NB4 (cell line): ENCODE data around the gene KSR2.

ENCODE experiments used
- DNase-seq: peaks from one replicate; pipeline ENCODE4 v3.0.0; 2010; ENCODE audit warnings: low read depth
- H3K4me3 ChIP-seq: one replicate; pipeline ENCODE4 v1.5.1; 2011; ENCODE audit warnings: mild to moderate bottlenecking, low read depth, low read length, moderate library complexity
- CTCF ChIP-seq: IDR thresholded peaks from one replicate; pipeline ENCODE4 v1.5.1; 2012; ENCODE audit warnings: low read depth, low read length
- MAX ChIP-seq: IDR thresholded peaks from 2 replicates; pipeline ENCODE4 v1.6.1; 2011; ENCODE audit warnings: low read depth, low read length
- MYC ChIP-seq: IDR thresholded peaks from 2 replicates; pipeline ENCODE4 v1.6.1; 2011; ENCODE audit warnings: low read depth, low read length
- POLR2A ChIP-seq: IDR thresholded peaks from 2 replicates; pipeline ENCODE4 v1.6.1; 2011; ENCODE audit warnings: mild to moderate bottlenecking; ENCODE audit not compliant: insufficient read length; ENCODE audit errors: extremely low read depth

KSR2 gene

GRCh38 chr12:117904051-117904450 lies 64.7 kb downstream of the KSR2 start:
- TF ChIP-seq POLR2A (no peak), CTCF (no peak), MYC (no peak), MAX (no peak)

GRCh38 chr12:117903110-117903840 lies 65.5 kb downstream of the KSR2 start:
- DNase-seq = no peak
- H3K4me3 ChIP-seq = no peak overlapping the region
- TF ChIP-seq MYC (no peak), CTCF (no peak), MAX (no peak), POLR2A (no peak)

More at GRCh38 chr12:117904051-117904450, 64.7 kb downstream of the KSR2 start:
- no peak for DNase-seq
- H3K4me3 ChIP-seq = no peak overlapping the region

DNA sequence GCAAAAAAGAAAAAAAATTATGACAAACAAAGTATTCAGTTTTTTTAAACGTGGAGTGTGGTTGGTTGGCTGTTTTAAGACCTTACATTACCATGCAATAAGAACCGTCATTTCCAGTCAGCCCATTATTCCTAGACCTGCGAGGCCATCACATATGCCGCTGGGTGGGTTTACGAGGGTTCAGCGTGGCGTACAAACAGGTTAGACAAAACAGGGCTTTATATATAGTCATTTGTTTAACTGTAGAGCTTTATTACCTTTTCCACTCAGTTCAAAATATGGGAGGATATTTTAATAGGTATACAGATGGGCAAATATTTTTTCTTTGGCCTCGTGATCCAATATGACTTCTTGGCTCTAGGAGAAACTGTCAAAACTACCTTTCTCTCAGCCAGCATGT lies 67.2 kb downstream of the KSR2 start:
- DNase-seq = no peak
- TF ChIP-seq MAX = no peak
- no peak for TF ChIP-seq POLR2A
- TF ChIP-seq CTCF = no peak
- no peak for TF ChIP-seq MYC
- H3K4me3 ChIP-seq = no peak overlapping the region

- H3K4me3 ChIP-seq = no peak overlapping the region
- TF ChIP-seq MYC = no peak
- TF ChIP-seq MAX = no peak
- TF ChIP-seq POLR2A = no peak
- TF ChIP-seq CTCF = no peak
- DNase-seq = no peak
These were observed 68.2 kb downstream of the KSR2 start for GRCh38 chr12:117900561-117900960.

DNA sequence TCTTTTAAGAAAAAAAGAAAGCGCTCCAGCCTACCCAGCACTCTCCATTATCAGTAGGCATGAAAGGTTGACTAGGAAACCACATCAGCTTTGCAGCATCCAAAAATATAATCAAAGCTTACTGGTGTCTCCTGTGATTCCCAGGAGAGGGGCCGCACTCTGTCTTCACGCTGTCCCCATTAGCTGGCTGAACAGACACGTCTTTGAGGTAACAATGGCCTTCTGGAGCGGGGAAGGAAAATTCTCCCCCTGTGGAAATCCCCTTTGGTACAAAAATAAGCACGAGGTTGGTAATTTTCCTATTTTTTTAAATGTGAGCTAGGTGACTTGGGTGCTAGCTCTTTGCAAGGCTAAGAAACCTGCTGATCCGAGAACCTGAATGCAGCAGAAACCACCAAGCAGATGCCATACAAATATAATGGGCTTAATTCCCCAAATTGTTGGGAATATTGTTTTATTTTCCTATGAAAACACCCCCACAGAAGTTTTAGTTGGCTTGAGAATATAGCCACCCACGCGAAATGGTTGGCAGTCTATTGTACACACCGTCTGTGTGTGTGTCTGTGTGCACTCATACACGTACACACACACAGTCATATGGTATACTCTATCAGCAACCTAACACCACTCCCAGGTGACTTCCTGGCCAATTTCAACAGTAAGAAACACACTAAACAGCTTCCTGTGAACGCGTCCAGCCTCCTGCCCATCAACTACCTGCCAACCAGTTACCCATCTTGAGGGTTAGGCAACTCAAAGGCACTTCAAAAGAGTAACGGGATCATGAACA lies 71.2 kb downstream of the KSR2 start:
- DNase-seq = no peak
- TF ChIP-seq CTCF (no peak), MAX (no peak), MYC (no peak), POLR2A (no peak)
- no peak overlapping the region for H3K4me3 ChIP-seq
